GM23338 (cell line): Measurements from ENCODE around the gene PDE6A. TPM values are rescaled to one million over a fixed set of nuclear protein-coding genes. Genes with fewer than 3 reads are reported as not detected.

Source experiments
- ATAC-seq: fragments of 200-7000 bp; cut with Tn5 transposase; 3 replicates; pipeline ENCODE4 v1.9.1; 2020
- DNase-seq: peaks from one replicate; pipeline ENCODE4 v3.0.0-alpha.2; 2015; ENCODE audit warnings: low spot score
- H2AFZ ChIP-seq: fragments of 200-600 bp; sonication (generic); 2 replicates; pipeline ENCODE4 v1.8.0; 2016; ENCODE audit warnings: antibody characterized with exemption, mild to moderate bottlenecking, moderate library complexity
- H3F3A ChIP-seq: fragments of 200-600 bp; sonication (generic); replicated peaks from 2 replicates; pipeline ENCODE4 v1.8.0; 2017; ENCODE audit warnings: antibody characterized with exemption, mixed run types, low read depth
- H3K27ac ChIP-seq: fragments of 200-600 bp; sonication (generic); 2 replicates; pipeline ENCODE4 v1.6.1; 2016; ENCODE audit warnings: low read depth
- H3K27me3 ChIP-seq: fragments of 200-600 bp; sonication (generic); 2 replicates; pipeline ENCODE4 v1.8.0; 2016; ENCODE audit warnings: mild to moderate bottlenecking, mixed run types, moderate library complexity; ENCODE audit not compliant: insufficient read depth
- H3K36me3 ChIP-seq: fragments of 200-600 bp; sonication (generic); 2 replicates; pipeline ENCODE4 v1.8.0; 2016; ENCODE audit warnings: mild to moderate bottlenecking; ENCODE audit not compliant: insufficient read depth
- H3K4me1 ChIP-seq: fragments of 200-600 bp; sonication (generic); 2 replicates; pipeline ENCODE4 v1.8.0; 2016; ENCODE audit warnings: mild to moderate bottlenecking, moderate library complexity; ENCODE audit not compliant: insufficient read depth
- H3K4me2 ChIP-seq: fragments of 200-600 bp; sonication (generic); 2 replicates; pipeline ENCODE4 v1.7.1; 2017; ENCODE audit warnings: mixed run types
- H3K4me3 ChIP-seq: fragments of 200-600 bp; sonication (generic); 2 replicates; pipeline ENCODE4 v1.6.1; 2016; ENCODE audit warnings: mixed run types
- H3K79me2 ChIP-seq: fragments of 200-600 bp; sonication (generic); replicated peaks from 2 replicates; pipeline ENCODE4 v1.8.0; 2017; ENCODE audit warnings: mild to moderate bottlenecking; ENCODE audit not compliant: insufficient read depth
- H3K9me2 ChIP-seq: fragments of 200-600 bp; sonication (generic); 2 replicates; pipeline ENCODE4 v1.8.0; 2017; ENCODE audit not compliant: insufficient read depth
- H4K20me1 ChIP-seq: fragments of 200-600 bp; sonication (generic); replicated peaks from 2 replicates; pipeline ENCODE4 v1.8.0; 2017; ENCODE audit warnings: mild to moderate bottlenecking; ENCODE audit not compliant: insufficient read depth
- H3K27ac Mint-ChIP-seq: 2 replicates; pipeline ENCODE4 v1.8.0; 2020; ENCODE audit warnings: inconsistent platforms, mild to moderate bottlenecking, moderate library complexity, mixed read lengths
- H3K27me3 Mint-ChIP-seq: 3 replicates; pipeline ENCODE4 v1.8.0; 2022; ENCODE audit warnings: low read depth, mild to moderate bottlenecking, moderate library complexity, mixed read lengths, inconsistent platforms; ENCODE audit not compliant: insufficient read depth, poor library complexity
- H3K36me3 Mint-ChIP-seq: 3 replicates; pipeline ENCODE4 v1.8.0; 2021; ENCODE audit warnings: low read depth, mild to moderate bottlenecking, inconsistent platforms, moderate library complexity, mixed read lengths
- H3K4me1 Mint-ChIP-seq: 3 replicates; pipeline ENCODE4 v1.8.0; 2020; ENCODE audit warnings: mild to moderate bottlenecking, inconsistent platforms, mixed read lengths
- H3K4me3 Mint-ChIP-seq: 3 replicates; pipeline ENCODE4 v1.8.0; 2021; ENCODE audit warnings: moderate library complexity, mild to moderate bottlenecking, inconsistent platforms, mixed read lengths
- H3K9me3 Mint-ChIP-seq: 3 replicates; pipeline ENCODE4 v1.8.0; 2020; ENCODE audit warnings: moderate library complexity, mild to moderate bottlenecking, inconsistent platforms, mixed read lengths
- CREB1 ChIP-seq: fragments of 250-450 bp; sonication (Bioruptor Pico); IDR thresholded peaks from 2 replicates; pipeline ENCODE4 v1.5.0; 2020; ENCODE audit warnings: low read depth, mild to moderate bottlenecking, moderate library complexity
- EZH2 ChIP-seq: fragments of 200-600 bp; sonication (generic); IDR thresholded peaks from one replicate; pipeline ENCODE4 v1.8.0; 2017; ENCODE audit warnings: antibody characterized with exemption, mild to moderate bottlenecking, low read depth; ENCODE audit not compliant: unreplicated experiment
- EZH2phosphoT487 ChIP-seq: fragments of 200-600 bp; sonication (generic); IDR thresholded peaks from one replicate; pipeline ENCODE4 v1.8.1; 2018; ENCODE audit warnings: antibody characterized with exemption; ENCODE audit not compliant: unreplicated experiment
- JUNB ChIP-seq: IDR thresholded peaks from one replicate; pipeline ENCODE4 v1.6.1; 2016; ENCODE audit warnings: antibody characterized with exemption; ENCODE audit not compliant: unreplicated experiment
- NANOG ChIP-seq: IDR thresholded peaks from 2 replicates; pipeline ENCODE4 v1.6.1; 2016; ENCODE audit warnings: antibody characterized with exemption, borderline replicate concordance
- POLR2AphosphoS5 ChIP-seq: IDR thresholded peaks from 2 replicates; pipeline ENCODE4 v1.6.1; 2016; ENCODE audit warnings: antibody characterized with exemption, low read depth
- REST ChIP-seq: IDR thresholded peaks from one replicate; pipeline ENCODE4 v1.6.1; 2018; ENCODE audit warnings: antibody characterized with exemption; ENCODE audit not compliant: unreplicated experiment
- STAT1 ChIP-seq: IDR thresholded peaks from one replicate; pipeline ENCODE4 v1.6.1; 2016; ENCODE audit warnings: antibody characterized with exemption; ENCODE audit not compliant: unreplicated experiment
- ZNF114 ChIP-seq: fragments of 250-450 bp; sonication (Bioruptor Pico); IDR thresholded peaks from 2 replicates; pipeline ENCODE4 v1.5.0; 2020; ENCODE audit warnings: mild to moderate bottlenecking, moderate library complexity
- ZNF331 ChIP-seq: fragments of 250-450 bp; sonication (Bioruptor Pico); IDR thresholded peaks from 2 replicates; pipeline ENCODE4 v1.5.0; 2020; ENCODE audit warnings: low read depth, mild to moderate bottlenecking, moderate library complexity
- polyA plus RNA-seq: library from polyadenylated mRNA; unstranded; fragments of >200 nt; fragmentation: Nextera tagmentation; extraction: Ambion mirVana; gene quantifications from 2 replicates; pipeline ENCODE4 v1.2.1, GENCODE V29; 2016
- total RNA-seq: library from RNA; depleted of rRNA; stranded (reverse); fragments of >200 nt; shearing (Covaris generic); gene quantifications from 2 replicates; pipeline ENCODE4 v1.2.3, GENCODE V29; 2014
- TF ChIP-seq, protein P1 (sequence below): IDR thresholded peaks from 2 replicates; pipeline ENCODE4 v1.6.1; 2016; ENCODE audit warnings: antibody characterized with exemption
- TF ChIP-seq, protein P2 (sequence below): fragments of 250-450 bp; sonication (Bioruptor Pico); IDR thresholded peaks from 2 replicates; pipeline ENCODE4 v1.5.0; 2020; ENCODE audit warnings: mild to moderate bottlenecking, moderate library complexity
- TF ChIP-seq, protein P3 (sequence below), 2 experiments: fragments of 200-600 bp in 1 of 2; sonication (generic) in 1 of 2; conservative IDR thresholded peaks; 2 replicates each; pipeline versions ENCODE4 v1.5.1 to v1.6.1; 2016 to 2017; ENCODE audit warnings: antibody characterized with exemption in 2 of 2, low read depth in 2 of 2, mild to moderate bottlenecking in 2 of 2, moderate library complexity in 1 of 2

PDE6A gene
- total and polyA plus RNA-seq, 2 experiments from 2014 or later: 0.08 TPM; not detected in 1

DNA sequence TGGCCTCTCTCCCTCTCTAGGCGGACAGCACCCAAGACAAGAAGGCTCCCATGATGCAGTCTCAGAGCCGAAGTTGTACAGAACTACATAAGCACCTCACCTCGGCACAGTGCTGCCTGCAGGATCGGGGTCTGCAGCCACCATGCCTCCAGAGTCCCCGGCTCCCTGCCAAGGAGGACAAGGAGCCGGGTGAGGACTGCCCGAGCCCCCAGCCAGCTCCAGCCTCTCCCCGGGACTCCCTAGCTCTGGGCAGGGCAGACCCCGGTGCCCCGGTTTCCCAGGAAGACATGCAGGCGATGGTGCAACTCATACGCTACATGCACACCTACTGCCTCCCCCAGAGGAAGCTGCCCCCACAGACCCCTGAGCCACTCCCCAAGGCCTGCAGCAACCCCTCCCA, 112.0 kb downstream of the PDE6A start:
- Histone ChIP-seq H3K9me2 (no peaks in the 10 kb centered on the region), H4K20me1 (no peaks in the 10 kb centered on the region; the same call in 1 of the 2 replicates), H3K4me3 (no peak overlapping the region), H3K4me1 (no peaks in the 10 kb centered on the region), H3K36me3 (no peaks in the 10 kb centered on the region), H3K79me2 (no peaks in the 10 kb centered on the region), H2AFZ (no peak overlapping the region), H3F3A (no peaks in the 10 kb centered on the region), H3K27me3 (no peaks in the 10 kb centered on the region), H3K27ac (no peak overlapping the region), H3K4me2 (no peak overlapping the region)
- no peak overlapping the region for H3K4me3 Mint-ChIP-seq
- H3K4me1 Mint-ChIP-seq: peaks cover 2% of the 10 kb centered on the region; the same call in 2 of the 3 replicates
- H3K27me3 Mint-ChIP-seq: peaks cover 4% of the 10 kb centered on the region
- ATAC-seq: no peak
- H3K27ac Mint-ChIP-seq: no peak overlapping the region
- TF ChIP-seq, protein P1, sequence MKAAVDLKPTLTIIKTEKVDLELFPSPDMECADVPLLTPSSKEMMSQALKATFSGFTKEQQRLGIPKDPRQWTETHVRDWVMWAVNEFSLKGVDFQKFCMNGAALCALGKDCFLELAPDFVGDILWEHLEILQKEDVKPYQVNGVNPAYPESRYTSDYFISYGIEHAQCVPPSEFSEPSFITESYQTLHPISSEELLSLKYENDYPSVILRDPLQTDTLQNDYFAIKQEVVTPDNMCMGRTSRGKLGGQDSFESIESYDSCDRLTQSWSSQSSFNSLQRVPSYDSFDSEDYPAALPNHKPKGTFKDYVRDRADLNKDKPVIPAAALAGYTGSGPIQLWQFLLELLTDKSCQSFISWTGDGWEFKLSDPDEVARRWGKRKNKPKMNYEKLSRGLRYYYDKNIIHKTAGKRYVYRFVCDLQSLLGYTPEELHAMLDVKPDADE: no peak
- TF ChIP-seq POLR2AphosphoS5 (no peak), NANOG (no peak), EZH2 (no peak), ZNF114 (CRISPR knock-in tag) (no peak), ZNF331 (CRISPR knock-in tag) (no peak), CREB1 (CRISPR knock-in tag) (no peak), JUNB (no peak), EZH2phosphoT487 (no peak), REST (no peak), STAT1 (no peak)
- TF ChIP-seq, protein P2, sequence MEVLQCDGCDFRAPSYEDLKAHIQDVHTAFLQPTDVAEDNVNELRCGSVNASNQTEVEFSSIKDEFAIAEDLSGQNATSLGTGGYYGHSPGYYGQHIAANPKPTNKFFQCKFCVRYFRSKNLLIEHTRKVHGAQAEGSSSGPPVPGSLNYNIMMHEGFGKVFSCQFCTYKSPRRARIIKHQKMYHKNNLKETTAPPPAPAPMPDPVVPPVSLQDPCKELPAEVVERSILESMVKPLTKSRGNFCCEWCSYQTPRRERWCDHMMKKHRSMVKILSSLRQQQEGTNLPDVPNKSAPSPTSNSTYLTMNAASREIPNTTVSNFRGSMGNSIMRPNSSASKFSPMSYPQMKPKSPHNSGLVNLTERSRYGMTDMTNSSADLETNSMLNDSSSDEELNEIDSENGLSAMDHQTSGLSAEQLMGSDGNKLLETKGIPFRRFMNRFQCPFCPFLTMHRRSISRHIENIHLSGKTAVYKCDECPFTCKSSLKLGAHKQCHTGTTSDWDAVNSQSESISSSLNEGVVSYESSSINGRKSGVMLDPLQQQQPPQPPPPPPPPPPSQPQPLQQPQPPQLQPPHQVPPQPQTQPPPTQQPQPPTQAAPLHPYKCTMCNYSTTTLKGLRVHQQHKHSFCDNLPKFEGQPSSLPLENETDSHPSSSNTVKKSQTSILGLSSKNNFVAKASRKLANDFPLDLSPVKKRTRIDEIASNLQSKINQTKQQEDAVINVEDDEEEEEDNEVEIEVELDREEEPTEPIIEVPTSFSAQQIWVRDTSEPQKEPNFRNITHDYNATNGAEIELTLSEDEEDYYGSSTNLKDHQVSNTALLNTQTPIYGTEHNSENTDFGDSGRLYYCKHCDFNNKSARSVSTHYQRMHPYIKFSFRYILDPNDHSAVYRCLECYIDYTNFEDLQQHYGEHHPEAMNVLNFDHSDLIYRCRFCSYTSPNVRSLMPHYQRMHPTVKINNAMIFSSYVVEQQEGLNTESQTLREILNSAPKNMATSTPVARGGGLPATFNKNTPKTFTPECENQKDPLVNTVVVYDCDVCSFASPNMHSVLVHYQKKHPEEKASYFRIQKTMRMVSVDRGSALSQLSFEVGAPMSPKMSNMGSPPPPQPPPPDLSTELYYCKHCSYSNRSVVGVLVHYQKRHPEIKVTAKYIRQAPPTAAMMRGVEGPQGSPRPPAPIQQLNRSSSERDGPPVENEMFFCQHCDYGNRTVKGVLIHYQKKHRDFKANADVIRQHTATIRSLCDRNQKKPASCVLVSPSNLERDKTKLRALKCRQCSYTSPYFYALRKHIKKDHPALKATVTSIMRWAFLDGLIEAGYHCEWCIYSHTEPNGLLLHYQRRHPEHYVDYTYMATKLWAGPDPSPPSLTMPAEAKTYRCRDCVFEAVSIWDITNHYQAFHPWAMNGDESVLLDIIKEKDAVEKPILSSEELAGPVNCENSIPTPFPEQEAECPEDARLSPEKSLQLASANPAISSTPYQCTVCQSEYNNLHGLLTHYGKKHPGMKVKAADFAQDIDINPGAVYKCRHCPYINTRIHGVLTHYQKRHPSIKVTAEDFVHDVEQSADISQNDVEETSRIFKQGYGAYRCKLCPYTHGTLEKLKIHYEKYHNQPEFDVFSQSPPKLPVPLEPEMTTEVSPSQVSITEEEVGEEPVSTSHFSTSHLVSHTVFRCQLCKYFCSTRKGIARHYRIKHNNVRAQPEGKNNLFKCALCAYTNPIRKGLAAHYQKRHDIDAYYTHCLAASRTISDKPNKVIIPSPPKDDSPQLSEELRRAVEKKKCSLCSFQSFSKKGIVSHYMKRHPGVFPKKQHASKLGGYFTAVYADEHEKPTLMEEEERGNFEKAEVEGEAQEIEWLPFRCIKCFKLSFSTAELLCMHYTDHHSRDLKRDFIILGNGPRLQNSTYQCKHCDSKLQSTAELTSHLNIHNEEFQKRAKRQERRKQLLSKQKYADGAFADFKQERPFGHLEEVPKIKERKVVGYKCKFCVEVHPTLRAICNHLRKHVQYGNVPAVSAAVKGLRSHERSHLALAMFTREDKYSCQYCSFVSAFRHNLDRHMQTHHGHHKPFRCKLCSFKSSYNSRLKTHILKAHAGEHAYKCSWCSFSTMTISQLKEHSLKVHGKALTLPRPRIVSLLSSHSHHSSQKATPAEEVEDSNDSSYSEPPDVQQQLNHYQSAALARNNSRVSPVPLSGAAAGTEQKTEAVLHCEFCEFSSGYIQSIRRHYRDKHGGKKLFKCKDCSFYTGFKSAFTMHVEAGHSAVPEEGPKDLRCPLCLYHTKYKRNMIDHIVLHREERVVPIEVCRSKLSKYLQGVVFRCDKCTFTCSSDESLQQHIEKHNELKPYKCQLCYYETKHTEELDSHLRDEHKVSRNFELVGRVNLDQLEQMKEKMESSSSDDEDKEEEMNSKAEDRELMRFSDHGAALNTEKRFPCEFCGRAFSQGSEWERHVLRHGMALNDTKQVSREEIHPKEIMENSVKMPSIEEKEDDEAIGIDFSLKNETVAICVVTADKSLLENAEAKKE (CRISPR knock-in tag): no peak
- TF ChIP-seq, protein P3, sequence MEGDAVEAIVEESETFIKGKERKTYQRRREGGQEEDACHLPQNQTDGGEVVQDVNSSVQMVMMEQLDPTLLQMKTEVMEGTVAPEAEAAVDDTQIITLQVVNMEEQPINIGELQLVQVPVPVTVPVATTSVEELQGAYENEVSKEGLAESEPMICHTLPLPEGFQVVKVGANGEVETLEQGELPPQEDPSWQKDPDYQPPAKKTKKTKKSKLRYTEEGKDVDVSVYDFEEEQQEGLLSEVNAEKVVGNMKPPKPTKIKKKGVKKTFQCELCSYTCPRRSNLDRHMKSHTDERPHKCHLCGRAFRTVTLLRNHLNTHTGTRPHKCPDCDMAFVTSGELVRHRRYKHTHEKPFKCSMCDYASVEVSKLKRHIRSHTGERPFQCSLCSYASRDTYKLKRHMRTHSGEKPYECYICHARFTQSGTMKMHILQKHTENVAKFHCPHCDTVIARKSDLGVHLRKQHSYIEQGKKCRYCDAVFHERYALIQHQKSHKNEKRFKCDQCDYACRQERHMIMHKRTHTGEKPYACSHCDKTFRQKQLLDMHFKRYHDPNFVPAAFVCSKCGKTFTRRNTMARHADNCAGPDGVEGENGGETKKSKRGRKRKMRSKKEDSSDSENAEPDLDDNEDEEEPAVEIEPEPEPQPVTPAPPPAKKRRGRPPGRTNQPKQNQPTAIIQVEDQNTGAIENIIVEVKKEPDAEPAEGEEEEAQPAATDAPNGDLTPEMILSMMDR (conservative IDR thresholded peaks at IDR 0.05; ENCODE audit: low read depth in 2 of 2): no peak
- no peaks in the 10 kb centered on the region for H3K9me3 Mint-ChIP-seq
- DNase-seq: no peak
- H3K36me3 Mint-ChIP-seq: peaks cover 5% of the 10 kb centered on the region; the same call in 2 of the 3 replicates
